Muscle of leg (tissue), 11 donors: ENCODE data around the gene RAD51C. TPM values are rescaled to one million over a fixed set of nuclear protein-coding genes. Genes with fewer than 3 reads are reported as not detected.
A peak's percentile ranks its signal among the peaks of the same experiment; 100 is the strongest.

ENCODE experiments used
- DNase-seq: peaks from one replicate; pipeline ENCODE4 v3.0.0; 2013
- H3K27ac ChIP-seq: one replicate; pipeline ENCODE4 v1.5.1; 2013; ENCODE audit warnings: mild to moderate bottlenecking, low read length, control low read depth
- H3K27me3 ChIP-seq: one replicate; pipeline ENCODE4 v1.6.1; 2013; ENCODE audit warnings: low read length; ENCODE audit not compliant: control insufficient read depth, insufficient read depth
- H3K36me3 ChIP-seq: one replicate; pipeline ENCODE4 v1.6.1; 2013; ENCODE audit warnings: low read length; ENCODE audit not compliant: control insufficient read depth, insufficient read depth
- H3K4me1 ChIP-seq: one replicate; pipeline ENCODE4 v1.6.1; 2013; ENCODE audit warnings: low read length; ENCODE audit not compliant: control insufficient read depth, insufficient read depth
- H3K4me3 ChIP-seq: one replicate; pipeline ENCODE4 v1.5.1; 2013; ENCODE audit warnings: low read length, control low read depth
- H3K9me3 ChIP-seq: replicated peaks from 2 replicates; pipeline ENCODE4 v1.6.1; 2013; ENCODE audit warnings: low read depth, low read length; ENCODE audit not compliant: control insufficient read depth
- WGBS: methylation state at CpG from one replicate; pipeline ENCODE4 v1.1.5; 2013; ENCODE audit warnings: missing lambda C conversion rate; ENCODE audit not compliant: insufficient coverage; 5-methylcytosine and 5-hydroxymethylcytosine counted together
- polyA plus RNA-seq, 8 donors: library from polyadenylated mRNA; unstranded; fragments of 120-200 nt; gene quantifications; one replicate each; pipeline versions ENCODE4 v1.2.1 to v1.2.3, GENCODE V29; 2013; ENCODE audit warnings: inconsistent platforms in 1 of 8, low replicate concordance in 1 of 8; ENCODE audit not compliant: insufficient read length in 8 of 8, insufficient read depth in 1 of 8
- total RNA-seq: library from RNA; stranded (reverse); fragments of 120-200 nt; gene quantifications from one replicate; pipeline ENCODE4 v1.2.4, GENCODE V29; 2013

The RAD51C gene
- total and polyA plus RNA-seq, 9 donors: 24.6 to 33.3 (median 28.3) TPM

DNA sequence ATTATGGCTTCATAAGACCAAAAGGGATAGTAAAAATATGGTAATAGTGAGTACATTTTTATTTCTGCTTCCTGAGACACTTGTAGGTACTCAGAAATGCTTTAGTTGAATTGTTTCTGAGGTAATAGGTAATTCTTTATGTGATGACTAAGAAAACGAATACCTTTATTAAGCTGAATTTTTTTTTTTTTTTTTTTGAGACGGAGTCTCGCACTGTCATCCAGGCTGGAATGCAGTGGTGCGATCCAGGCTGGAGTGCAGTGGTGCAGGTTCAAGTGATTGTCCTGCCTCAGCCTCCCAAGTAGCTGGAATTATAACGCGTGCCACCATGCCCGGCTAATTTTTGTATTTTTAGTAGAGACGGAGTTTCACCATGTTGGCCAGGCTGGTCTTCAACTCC lies 1.9 kb downstream of the RAD51C start:
- no peaks in the 10 kb centered on the region for H3K27me3 ChIP-seq
- peaks cover 2% of the 10 kb centered on the region for H3K9me3 ChIP-seq
- H3K4me1 ChIP-seq: peaks cover 6% of the 10 kb centered on the region
- WGBS: 94% methylated on average over 8 of the region's 8 CpGs
- no peak overlapping the region for H3K4me3 ChIP-seq
- no peak overlapping the region for H3K27ac ChIP-seq
- no peak for DNase-seq
- peaks cover 3% of the 10 kb centered on the region for H3K36me3 ChIP-seq

DNA sequence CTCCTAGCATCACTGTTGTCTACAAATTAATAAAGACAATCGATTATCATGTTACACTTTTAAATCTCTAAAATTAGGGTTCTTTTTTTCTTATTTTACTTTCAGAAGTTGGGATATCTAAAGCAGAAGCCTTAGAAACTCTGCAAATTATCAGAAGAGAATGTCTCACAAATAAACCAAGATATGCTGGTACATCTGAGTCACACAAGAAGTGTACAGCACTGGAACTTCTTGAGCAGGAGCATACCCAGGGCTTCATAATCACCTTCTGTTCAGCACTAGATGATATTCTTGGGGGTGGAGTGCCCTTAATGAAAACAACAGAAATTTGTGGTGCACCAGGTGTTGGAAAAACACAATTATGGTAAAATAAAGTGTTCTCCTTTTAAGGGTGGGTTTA lies 2.4 kb downstream of the RAD51C start:
- H3K36me3 ChIP-seq: peaks cover 7% of the 10 kb centered on the region
- no peaks in the 10 kb centered on the region for H3K27me3 ChIP-seq
- H3K27ac ChIP-seq: no peak overlapping the region
- DNase-seq: no peak
- H3K9me3 ChIP-seq: peaks cover 2% of the 10 kb centered on the region
- H3K4me3 ChIP-seq: no peak overlapping the region
- peaks cover 6% of the 10 kb centered on the region for H3K4me1 ChIP-seq
- no CpG with 5 or more reads among the region's 1 CpG for WGBS

- H3K4me1 ChIP-seq: no peaks in the 10 kb centered on the region
- DNase-seq: no peak
- no peak overlapping the region for H3K27ac ChIP-seq
- peaks cover 26% of the 10 kb centered on the region for H3K36me3 ChIP-seq
- WGBS: 99% methylated on average over 7 of the region's 11 CpGs
- no peaks in the 10 kb centered on the region for H3K27me3 ChIP-seq
- no peak overlapping the region for H3K4me3 ChIP-seq
- no peaks in the 10 kb centered on the region for H3K9me3 ChIP-seq
These were observed 7.4 kb downstream of the RAD51C start for GRCh38 chr17:58699771-58700170.

DNA sequence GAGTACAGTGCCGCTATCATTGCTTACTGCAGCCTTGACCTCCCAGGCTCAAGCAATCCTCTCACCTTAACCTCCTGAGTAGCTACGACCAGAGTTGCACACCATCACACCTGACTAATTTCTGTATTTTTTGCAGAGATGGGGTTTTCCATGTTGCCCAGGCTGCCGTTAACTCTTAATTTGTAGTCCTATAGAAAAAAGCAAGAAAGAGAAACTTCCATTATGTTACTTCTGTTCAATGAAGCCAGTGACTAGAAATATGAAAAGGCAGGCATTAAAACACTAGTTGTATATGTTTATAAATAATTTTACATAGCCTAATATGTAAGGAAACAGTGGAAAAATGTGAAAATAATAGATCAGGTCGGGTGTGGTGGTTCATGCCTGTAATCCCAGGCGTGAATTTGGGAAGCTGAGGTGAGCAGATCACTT lies 9.7 kb downstream of the RAD51C start:
- Histone ChIP-seq H3K27ac (no peak overlapping the region), H3K4me3 (no peak overlapping the region), H3K9me3 (no peaks in the 10 kb centered on the region), H3K36me3 (peaks cover 26% of the 10 kb centered on the region), H3K4me1 (no peaks in the 10 kb centered on the region), H3K27me3 (no peaks in the 10 kb centered on the region)
- 79% methylated on average over 2 of the region's 5 CpGs for WGBS
- DNase-seq: no peak

GRCh38 chr17:58702708-58703107 lies 10.3 kb downstream of the RAD51C start:
- DNase-seq: no peak
- H3K9me3 ChIP-seq: no peaks in the 10 kb centered on the region
- WGBS: 84% methylated on average over 3 of the region's 8 CpGs
- no peak overlapping the region for H3K4me3 ChIP-seq
- H3K27me3 ChIP-seq: no peaks in the 10 kb centered on the region
- no peak overlapping the region for H3K27ac ChIP-seq
- H3K4me1 ChIP-seq: no peaks in the 10 kb centered on the region
- peaks cover 28% of the 10 kb centered on the region for H3K36me3 ChIP-seq

- Histone ChIP-seq H3K27me3 (no peaks in the 10 kb centered on the region), H3K36me3 (peaks cover 30% of the 10 kb centered on the region), H3K4me3 (no peak overlapping the region), H3K27ac (no peak overlapping the region), H3K9me3 (no peaks in the 10 kb centered on the region), H3K4me1 (no peaks in the 10 kb centered on the region)
- no peak for DNase-seq
- no CpG with 5 or more reads among the region's 4 CpGs for WGBS
These were observed 10.9 kb downstream of the RAD51C start for GRCh38 chr17:58703137-58703915.

DNA sequence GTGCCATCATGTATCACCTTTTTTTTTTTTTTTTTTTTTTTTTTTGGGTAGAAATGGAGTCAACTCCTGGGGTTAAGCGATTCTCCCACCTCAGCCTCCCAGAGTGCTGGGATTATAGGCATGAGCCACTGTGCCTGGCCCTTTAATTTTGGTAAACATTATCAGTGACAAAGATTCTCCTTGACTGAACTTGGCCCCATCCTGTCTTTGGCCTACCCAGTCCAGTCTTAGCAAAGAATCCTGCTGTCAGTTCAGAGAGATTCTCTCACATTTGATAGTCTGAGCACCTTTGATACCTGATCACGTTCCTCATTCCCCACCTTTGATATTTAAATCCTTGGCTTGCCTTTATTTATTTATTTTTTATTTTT lies 11.5 kb downstream of the RAD51C start:
- Histone ChIP-seq H3K4me3 (no peak overlapping the region), H3K27ac (no peak overlapping the region), H3K9me3 (no peaks in the 10 kb centered on the region), H3K4me1 (no peaks in the 10 kb centered on the region), H3K27me3 (no peaks in the 10 kb centered on the region), H3K36me3 (peaks cover 29% of the 10 kb centered on the region)
- DNase-seq: no peak
- WGBS: 100% methylated on average over 1 of the region's 2 CpGs

DNA sequence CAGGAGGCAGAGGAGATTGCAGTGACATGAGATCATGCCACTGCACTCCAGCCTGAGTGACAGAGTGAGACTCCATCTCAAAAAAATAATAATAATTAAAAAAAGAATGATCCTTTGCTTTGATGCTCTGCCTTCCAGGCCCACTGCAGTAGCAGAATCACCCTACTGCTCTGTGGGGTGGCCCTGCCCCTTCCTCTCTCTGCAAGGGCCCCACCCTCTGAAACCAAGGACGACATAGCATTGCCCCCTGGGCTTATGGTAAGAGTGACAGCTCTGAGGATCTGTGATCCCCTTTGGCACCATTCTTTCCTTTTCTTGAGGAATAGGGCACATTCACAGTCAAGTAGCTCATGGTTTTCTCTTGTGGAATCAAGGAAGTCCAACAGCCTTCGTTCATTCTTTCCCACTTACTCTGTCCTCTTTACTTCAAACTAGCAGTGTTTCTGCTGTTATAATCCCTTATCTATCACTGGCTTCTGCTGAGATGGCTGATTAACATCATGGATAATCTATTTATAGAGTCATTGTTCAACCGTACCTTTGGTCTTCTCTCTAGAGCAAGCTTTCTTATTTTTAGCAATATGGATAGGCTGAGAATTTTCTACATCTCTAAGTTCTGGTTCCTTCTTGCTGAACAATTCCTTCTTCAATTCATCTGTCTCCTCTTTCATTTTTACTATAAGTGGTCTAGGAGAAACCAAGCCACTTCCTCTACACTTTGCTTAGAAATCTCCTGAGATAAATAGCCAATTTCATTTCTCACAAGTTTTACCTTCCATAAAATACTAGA lies 14.1 kb downstream of the RAD51C start:
- Histone ChIP-seq H3K4me3 (no peak overlapping the region), H3K27me3 (no peaks in the 10 kb centered on the region), H3K9me3 (no peaks in the 10 kb centered on the region), H3K36me3 (peaks cover 17% of the 10 kb centered on the region), H3K4me1 (no peaks in the 10 kb centered on the region), H3K27ac (no peak overlapping the region)
- no peak for DNase-seq
- no CpG with 5 or more reads among the region's 3 CpGs for WGBS

DNA sequence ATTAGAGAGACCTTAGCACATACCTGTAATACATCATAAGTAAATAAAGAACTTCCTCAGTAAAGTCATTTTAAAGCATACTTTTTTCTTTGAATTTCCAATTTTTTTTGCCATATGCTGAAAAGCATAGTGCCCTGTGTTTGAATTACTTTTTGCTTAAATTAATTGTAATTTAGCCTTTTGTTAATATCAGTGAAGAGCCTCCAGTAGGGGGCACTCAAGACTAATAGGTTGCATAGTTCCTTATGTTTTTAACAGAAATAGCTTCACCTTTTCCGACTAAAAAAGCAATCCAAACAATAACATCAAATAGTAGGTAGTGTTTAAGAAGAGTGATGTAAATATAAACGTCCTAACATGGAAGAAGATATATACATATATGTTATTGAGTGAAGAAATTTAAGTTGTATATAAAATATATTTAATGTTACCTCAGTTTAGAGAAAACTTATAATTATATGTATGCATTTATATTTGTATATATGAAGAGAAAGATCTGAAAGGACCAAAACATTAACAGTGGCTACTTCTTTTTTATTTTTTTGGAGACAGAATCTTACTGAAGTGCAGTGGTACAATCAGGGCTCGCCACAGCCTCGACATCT lies 18.6 kb downstream of the RAD51C start:
- H3K36me3 ChIP-seq: peaks cover 8% of the 10 kb centered on the region
- 100% methylated on average over 1 of the region's 4 CpGs for WGBS

DNA sequence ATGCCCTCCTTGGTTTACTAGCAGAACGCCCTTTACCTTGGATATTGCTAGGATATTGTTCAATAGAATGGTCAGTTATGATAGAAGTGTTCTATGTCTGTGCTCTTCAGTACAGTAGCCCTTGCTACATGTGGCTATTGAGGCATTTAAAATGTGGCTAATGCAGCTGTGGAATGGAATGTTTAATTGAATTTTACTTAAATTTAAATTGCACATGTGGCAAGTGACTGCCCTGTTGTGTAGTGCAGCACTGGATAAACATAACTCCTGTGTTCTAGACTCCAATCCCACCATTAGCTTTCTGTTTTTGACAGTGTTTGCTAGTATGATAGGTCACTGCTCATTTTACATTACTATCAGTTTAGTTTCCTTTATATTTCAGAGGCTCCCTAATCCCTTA lies 29.9 kb downstream of the RAD51C start:
- WGBS: 100% methylated on average over 1 of the region's 1 CpG
- Histone ChIP-seq H3K4me3 (no peak overlapping the region), H3K27ac (no peak overlapping the region), H3K9me3 (no peaks in the 10 kb centered on the region), H3K4me1 (no peaks in the 10 kb centered on the region), H3K27me3 (no peaks in the 10 kb centered on the region), H3K36me3 (peaks cover 11% of the 10 kb centered on the region)
- DNase-seq: no peak

More for the DNA sequence above, 18.6 kb downstream of the RAD51C start:
- no peaks in the 10 kb centered on the region for H3K9me3 ChIP-seq
- H3K27me3 ChIP-seq: no peaks in the 10 kb centered on the region
- no peak overlapping the region for H3K4me3 ChIP-seq
- H3K4me1 ChIP-seq: no peaks in the 10 kb centered on the region
- H3K27ac ChIP-seq: no peak overlapping the region
- DNase-seq: peak; percentile 54
